CD14-positive monocyte (primary cell): ENCODE results near the gene RCCD1. TPM values are rescaled to one million over a fixed set of nuclear protein-coding genes. Genes with fewer than 3 reads are reported as not detected.

Experiments
- DNase-seq, 3 donors: peaks; one replicate each; pipeline ENCODE4 v3.0.0-alpha.2; 2011 to 2022
- H2AFZ ChIP-seq: 2 replicates; pipeline ENCODE4 v1.6.0; 2012; ENCODE audit warnings: mild to moderate bottlenecking, low read depth, low read length, inconsistent platforms; ENCODE audit not compliant: insufficient read depth, poor library complexity, severe bottlenecking
- H3K27ac ChIP-seq, 2 donors: 1 replicate in 1 of 2; 2 replicates in 1 of 2; pipeline ENCODE4 v1.5.1; 2012 to 2013; ENCODE audit warnings: low read length in 2 of 2, control low read depth in 1 of 2, inconsistent platforms in 1 of 2, low read depth in 1 of 2, mild to moderate bottlenecking in 1 of 2
- H3K27me3 ChIP-seq, 2 donors: one replicate each; pipeline versions ENCODE4 v1.6.0 to v1.6.1; 2011 to 2013; ENCODE audit warnings: low read length in 2 of 2; ENCODE audit not compliant: control insufficient read depth in 2 of 2, insufficient read depth in 2 of 2
- H3K36me3 ChIP-seq, 2 donors: replicated peaks in 1 of 2; 1 replicate in 1 of 2; 2 replicates in 1 of 2; pipeline versions ENCODE4 v1.5.1 to v1.6.1; 2012 to 2013; ENCODE audit warnings: low read length in 2 of 2, control low read depth in 1 of 2, inconsistent platforms in 1 of 2, mild to moderate bottlenecking in 1 of 2; ENCODE audit not compliant: insufficient read depth in 2 of 2, control insufficient read depth in 1 of 2
- H3K4me1 ChIP-seq, 2 donors: 1 replicate in 1 of 2; 2 replicates in 1 of 2; pipeline versions ENCODE4 v1.5.1 to v1.6.1; 2012 to 2013; ENCODE audit warnings: low read length in 2 of 2, control low read depth in 1 of 2, inconsistent platforms in 1 of 2, mild to moderate bottlenecking in 1 of 2, moderate library complexity in 1 of 2; ENCODE audit not compliant: insufficient read depth in 2 of 2, control insufficient read depth in 1 of 2
- H3K4me2 ChIP-seq: replicated peaks from 2 replicates; pipeline ENCODE3; 2012; ENCODE audit warnings: low read length, moderate library complexity, mild to moderate bottlenecking; ENCODE audit not compliant: poor library complexity, severe bottlenecking; ENCODE audit errors: extremely low read depth
- H3K4me3 ChIP-seq, 3 experiments: fragments of 200-600 bp in 1 of 3; sonication (generic) in 1 of 3; replicated peaks in 1 of 3; 1 replicate in 2 of 3; 2 replicates in 1 of 3; pipeline ENCODE4 v1.5.1; 2011 to 2013; ENCODE audit warnings: low read length in 3 of 3, mild to moderate bottlenecking in 3 of 3, control low read depth in 2 of 3, low read depth in 2 of 3, inconsistent platforms in 1 of 3, moderate library complexity in 1 of 3
- H3K79me2 ChIP-seq: 2 replicates; pipeline ENCODE4 v1.6.0; 2012; ENCODE audit warnings: mild to moderate bottlenecking, control low read depth, inconsistent platforms, low read length, moderate library complexity; ENCODE audit not compliant: insufficient read depth
- H3K9ac ChIP-seq: 2 replicates; pipeline ENCODE4 v1.6.0; 2017; ENCODE audit warnings: low read length, mild to moderate bottlenecking; ENCODE audit not compliant: insufficient read depth, poor library complexity, severe bottlenecking
- H3K9me3 ChIP-seq, 2 donors: replicated peaks in 1 of 2; 1 replicate in 1 of 2; 2 replicates in 1 of 2; pipeline versions ENCODE4 v1.5.1 to v1.6.1; 2012 to 2013; ENCODE audit warnings: low read length in 2 of 2, control low read depth in 1 of 2; ENCODE audit not compliant: control insufficient read depth in 1 of 2, insufficient read depth in 1 of 2
- H4K20me1 ChIP-seq: 2 replicates; pipeline ENCODE4 v1.6.0; 2012; ENCODE audit warnings: mild to moderate bottlenecking, low read length, control low read depth, moderate library complexity; ENCODE audit not compliant: insufficient read depth
- H3K27ac Mint-ChIP-seq, 7 donors: one replicate each; pipeline ENCODE4 v1.8.0; 2020; ENCODE audit warnings: mild to moderate bottlenecking in 7 of 7, mixed read lengths in 7 of 7, moderate library complexity in 6 of 7, inconsistent platforms in 2 of 7
- H3K27me3 Mint-ChIP-seq, 3 donors: one replicate each; pipeline ENCODE4 v1.8.0; 2021 to 2022; ENCODE audit warnings: low read depth in 3 of 3, mild to moderate bottlenecking in 3 of 3, mixed read lengths in 3 of 3, moderate library complexity in 3 of 3, inconsistent platforms in 1 of 3
- H3K36me3 Mint-ChIP-seq, 2 donors: one replicate each; pipeline ENCODE4 v1.8.0; 2020; ENCODE audit warnings: mixed read lengths in 2 of 2, inconsistent platforms in 1 of 2, mild to moderate bottlenecking in 1 of 2
- H3K4me1 Mint-ChIP-seq: one replicate; pipeline ENCODE4 v1.8.0; 2020; ENCODE audit warnings: mild to moderate bottlenecking, mixed read lengths
- H3K4me3 Mint-ChIP-seq, 2 donors: one replicate each; pipeline ENCODE4 v1.8.0; 2020; ENCODE audit warnings: mild to moderate bottlenecking in 2 of 2, mixed read lengths in 2 of 2, moderate library complexity in 1 of 2
- H3K9me3 Mint-ChIP-seq, 7 donors: one replicate each; pipeline ENCODE4 v1.8.0; 2020 to 2022; ENCODE audit warnings: mixed read lengths in 7 of 7, mild to moderate bottlenecking in 6 of 7, moderate library complexity in 6 of 7, inconsistent platforms in 2 of 7
- WGBS: methylation state at CpG from one replicate; pipeline ENCODE4 v1.1.5; 2013; ENCODE audit warnings: missing lambda C conversion rate; ENCODE audit not compliant: insufficient coverage; 5-methylcytosine and 5-hydroxymethylcytosine counted together
- intact Hi-C, 2 donors: fragments of 100-400 bp; cut with micrococcal nuclease; formaldehyde crosslinking; loops; one replicate each; pipeline versions ENCODE4 v1.15.0 to v1.15.1; 2023
- polyA plus RNA-seq, 3 donors: library from polyadenylated mRNA; depleted of rRNA in 1 of 3; unstranded in 2 of 3; stranded (reverse) in 1 of 3; fragments of 300-500 nt in 2 of 3; fragments of >200 nt in 1 of 3; fragmentation: Illumina TruSeq in 2 of 3; gene quantifications; 1 replicate in 2 of 3; 2 replicates in 1 of 3; pipeline ENCODE4 v1.2.3, GENCODE V29; 2012 to 2021
- TF ChIP-seq, protein P1 (sequence below): fragments of 200-600 bp; IDR thresholded peaks from one replicate; pipeline ENCODE4 v1.8.0; 2022; ENCODE audit warnings: antibody characterized with exemption, mild to moderate bottlenecking

The RCCD1 gene
- polyA plus RNA-seq, 3 donors: 1.2 to 2.8 (median 1.5) TPM

DNA sequence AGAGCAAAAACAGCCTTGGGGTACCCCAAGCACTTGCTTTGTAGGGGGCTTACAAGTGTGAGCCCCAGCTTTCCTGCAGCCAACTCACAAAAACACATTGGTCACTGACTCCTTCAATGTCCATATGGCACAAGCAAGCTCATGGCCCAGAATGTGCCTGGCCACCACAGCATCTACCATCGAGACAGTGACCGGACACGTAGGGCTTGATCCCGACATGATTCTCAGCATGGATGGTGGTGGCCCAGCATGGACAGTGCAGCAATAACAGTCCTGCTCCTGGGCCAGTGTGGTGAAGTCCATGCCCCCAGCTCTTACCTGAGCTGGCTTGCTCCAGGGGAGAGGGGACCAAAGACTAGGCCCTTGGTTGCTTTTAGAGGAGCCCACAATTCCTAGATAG lies 13.6 kb upstream of the RCCD1 start:
- no peak for DNase-seq
- H3K9me3 ChIP-seq: no peaks in the 10 kb centered on the region
- Mint-ChIP-seq H3K27ac (no peak overlapping the region), H3K9me3 (peaks cover 0 to 2% (median 0%) of the 10 kb centered on the region in 7 donors), H3K36me3 (peaks cover 70 to 84% of the 10 kb centered on the region in 2 donors), H3K4me3 (no peak overlapping the region), H3K27me3 (peaks cover 0 to 2% (median under 1%) of the 10 kb centered on the region in 3 donors), H3K4me1 (peaks cover 8% of the 10 kb centered on the region)
- WGBS: 100% methylated on average over 4 of the region's 4 CpGs
- no peak overlapping the region for H3K4me3 ChIP-seq
- H3K4me2 ChIP-seq: no peak overlapping the region
- TF ChIP-seq, protein P1, sequence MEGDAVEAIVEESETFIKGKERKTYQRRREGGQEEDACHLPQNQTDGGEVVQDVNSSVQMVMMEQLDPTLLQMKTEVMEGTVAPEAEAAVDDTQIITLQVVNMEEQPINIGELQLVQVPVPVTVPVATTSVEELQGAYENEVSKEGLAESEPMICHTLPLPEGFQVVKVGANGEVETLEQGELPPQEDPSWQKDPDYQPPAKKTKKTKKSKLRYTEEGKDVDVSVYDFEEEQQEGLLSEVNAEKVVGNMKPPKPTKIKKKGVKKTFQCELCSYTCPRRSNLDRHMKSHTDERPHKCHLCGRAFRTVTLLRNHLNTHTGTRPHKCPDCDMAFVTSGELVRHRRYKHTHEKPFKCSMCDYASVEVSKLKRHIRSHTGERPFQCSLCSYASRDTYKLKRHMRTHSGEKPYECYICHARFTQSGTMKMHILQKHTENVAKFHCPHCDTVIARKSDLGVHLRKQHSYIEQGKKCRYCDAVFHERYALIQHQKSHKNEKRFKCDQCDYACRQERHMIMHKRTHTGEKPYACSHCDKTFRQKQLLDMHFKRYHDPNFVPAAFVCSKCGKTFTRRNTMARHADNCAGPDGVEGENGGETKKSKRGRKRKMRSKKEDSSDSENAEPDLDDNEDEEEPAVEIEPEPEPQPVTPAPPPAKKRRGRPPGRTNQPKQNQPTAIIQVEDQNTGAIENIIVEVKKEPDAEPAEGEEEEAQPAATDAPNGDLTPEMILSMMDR: no peak
- H3K36me3 ChIP-seq: peaks cover 54 to 72% of the 10 kb centered on the region in 2 donors
- peaks cover 4 to 10% of the 10 kb centered on the region in 2 donors for H3K4me1 ChIP-seq
- intact Hi-C loops: no loop called here
- H3K9ac ChIP-seq: no peak overlapping the region
- H4K20me1 ChIP-seq: no peaks in the 10 kb centered on the region
- peaks cover 7% of the 10 kb centered on the region for H3K79me2 ChIP-seq
- no peaks in the 10 kb centered on the region for H3K27me3 ChIP-seq
- H2AFZ ChIP-seq: no peak overlapping the region
- H3K27ac ChIP-seq: no peak overlapping the region

DNA sequence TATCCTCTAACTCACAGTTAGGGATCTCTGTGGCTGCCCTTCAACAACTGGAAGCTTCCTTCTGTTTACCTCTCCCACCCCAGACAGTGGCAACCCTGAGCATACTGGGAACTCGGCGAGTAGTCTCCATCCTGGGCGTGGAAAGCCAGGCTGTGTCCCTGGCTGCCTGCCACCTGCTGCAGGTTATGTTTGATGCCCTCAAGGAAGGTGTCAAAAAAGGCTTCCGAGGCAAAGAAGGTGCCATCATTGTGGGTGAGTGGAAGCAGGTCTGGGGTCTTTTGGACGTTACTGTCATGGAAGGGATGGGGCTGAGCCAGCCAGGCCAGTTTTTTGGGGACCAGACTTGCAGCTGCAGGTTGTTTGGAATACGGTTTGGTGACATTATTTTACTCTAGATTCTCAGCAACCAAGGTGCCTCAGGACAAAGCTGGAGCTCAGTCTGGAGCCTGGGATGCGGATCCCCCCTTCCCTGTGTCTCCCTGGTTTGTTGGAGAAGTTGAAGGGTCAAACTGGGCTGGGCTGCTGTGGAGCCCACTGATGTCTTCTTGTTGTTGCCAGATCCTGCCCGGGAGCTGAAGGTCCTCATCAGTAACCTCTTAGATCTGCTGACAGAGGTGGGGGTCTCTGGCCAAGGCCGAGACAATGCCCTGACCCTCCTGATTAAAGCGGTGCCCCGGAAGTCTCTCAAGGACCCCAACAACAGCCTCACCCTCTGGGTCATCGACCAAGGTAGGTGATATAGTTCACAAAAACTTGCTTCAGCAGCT lies 12.1 kb upstream of the RCCD1 start:
- H3K27me3 Mint-ChIP-seq: peaks cover 0 to 2% (median 0%) of the 10 kb centered on the region in 3 donors
- intact Hi-C loops: no loop called here
- no peak overlapping the region for H2AFZ ChIP-seq
- TF ChIP-seq, protein P1: no peak
- H3K27ac Mint-ChIP-seq: no peak overlapping the region
- no peaks in the 10 kb centered on the region for H3K4me1 ChIP-seq
- no peak for DNase-seq
- H3K9me3 Mint-ChIP-seq: peaks cover 0 to 2% (median 0%) of the 10 kb centered on the region in 7 donors
- H3K36me3 Mint-ChIP-seq: peaks cover 75 to 90% of the 10 kb centered on the region in 2 donors
- no peak overlapping the region for H3K4me3 Mint-ChIP-seq
- H3K79me2 ChIP-seq: no peaks in the 10 kb centered on the region
- H3K27me3 ChIP-seq: no peaks in the 10 kb centered on the region
- no peaks in the 10 kb centered on the region for H3K4me1 Mint-ChIP-seq
- no peak overlapping the region for H3K4me2 ChIP-seq
- no peaks in the 10 kb centered on the region for H3K9me3 ChIP-seq
- H4K20me1 ChIP-seq: no peaks in the 10 kb centered on the region
- H3K4me3 ChIP-seq: no peak overlapping the region
- peaks cover 69 to 86% of the 10 kb centered on the region in 2 donors for H3K36me3 ChIP-seq
- no peak overlapping the region for H3K27ac ChIP-seq
- no peak overlapping the region for H3K9ac ChIP-seq
- 100% methylated on average over 5 of the region's 12 CpGs for WGBS
